NCI-H345 treated with DMSO at 0.1 percent for 48 hours (cell line): ENCODE measurements around the gene CCDC146.
"Not testable (repeated sequence)": the region's sequence is repeated elsewhere in the genome, so short reads cannot be mapped to it uniquely, and the experiment has no call there.

Experiments used
- DNase-seq: peaks from one replicate; lab custom pipeline; 2025; ENCODE audit not compliant: unreplicated experiment; lab: John Stamatoyannopoulos, UW

The CCDC146 gene

GRCh38 chr7:77327067-77327931, 204.9 kb downstream of the CCDC146 start:
- DNase-seq = peak; percentile 4

- DNase-seq = no peak
These were observed 205.7 kb downstream of the CCDC146 start for GRCh38 chr7:77327932-77328628.

GRCh38 chr7:77328669-77329068, 206.3 kb downstream of the CCDC146 start:
- no peak for DNase-seq

GRCh38 chr7:77329466-77330168, 207.2 kb downstream of the CCDC146 start:
- DNase-seq = no peak

- DNase-seq = no peak
These were observed 207.9 kb downstream of the CCDC146 start for GRCh38 chr7:77330169-77330882.

GRCh38 chr7:77331938-77332695, 209.7 kb downstream of the CCDC146 start:
- peak; percentile 84 for DNase-seq

- DNase-seq = not testable (repeated sequence)
These were observed 211.6 kb downstream of the CCDC146 start for GRCh38 chr7:77334039-77334438.

- no peak for DNase-seq
These were observed 213.2 kb downstream of the CCDC146 start for GRCh38 chr7:77335581-77335980.

GRCh38 chr7:77337456-77337990, 215.1 kb downstream of the CCDC146 start:
- no peak for DNase-seq

- DNase-seq = no peak
These were observed 215.8 kb downstream of the CCDC146 start for GRCh38 chr7:77338260-77338659.

GRCh38 chr7:77338883-77339629, 216.6 kb downstream of the CCDC146 start:
- no peak for DNase-seq

GRCh38 chr7:77339726-77340125, 217.3 kb downstream of the CCDC146 start:
- DNase-seq = no peak
